Right ventricle myocardium superior (tissue), 1 donor: Measurements from ENCODE around the gene RBMX. TPM values are rescaled to one million over a fixed set of nuclear protein-coding genes. Genes with fewer than 3 reads are reported as not detected.

Experiments
- ATAC-seq: fragments of 200-7000 bp; cut with Tn5 transposase; one replicate; pipeline ENCODE4 v1.9.1; 2020; ENCODE audit warnings: mild to moderate bottlenecking; ENCODE audit not compliant: poor library complexity
- DNase-seq: peaks from one replicate; pipeline ENCODE4 v3.0.0-alpha.2; 2020
- intact Hi-C: fragments of 100-400 bp; cut with DNase I; formaldehyde crosslinking; loops from one replicate; pipeline ENCODE4 v1.11.2; 2022
- total RNA-seq: library from RNA; stranded (reverse); fragmentation: NEBNext Ultra II Directional; extraction: Animal tissue kit (Norgen Biotek cat#: 25700); gene quantifications from one replicate; pipeline ENCODE4 v1.2.1, GENCODE V29; 2021
- donor health status: DM: no; HTN: yes; CAD: no; lungs with severe emphysema.

RBMX gene
- total RNA-seq, 1 donor from 2014 or later = 78.3 TPM

GRCh38 chrX:136856551-136856950 is 24.0 kb downstream of the RBMX start:
- DNase-seq (no peak), ATAC-seq (no peak)
- intact Hi-C loops = no loop called here

GRCh38 chrX:136856050-136856449 is 24.5 kb downstream of the RBMX start:
- no peak for ATAC-seq
- intact Hi-C loops = no loop called here
- DNase-seq = no peak

GRCh38 chrX:136851526-136851925 is 29.0 kb downstream of the RBMX start:
- DNase-seq (no peak), ATAC-seq (no peak)
- intact Hi-C loops = no loop called here

DNA sequence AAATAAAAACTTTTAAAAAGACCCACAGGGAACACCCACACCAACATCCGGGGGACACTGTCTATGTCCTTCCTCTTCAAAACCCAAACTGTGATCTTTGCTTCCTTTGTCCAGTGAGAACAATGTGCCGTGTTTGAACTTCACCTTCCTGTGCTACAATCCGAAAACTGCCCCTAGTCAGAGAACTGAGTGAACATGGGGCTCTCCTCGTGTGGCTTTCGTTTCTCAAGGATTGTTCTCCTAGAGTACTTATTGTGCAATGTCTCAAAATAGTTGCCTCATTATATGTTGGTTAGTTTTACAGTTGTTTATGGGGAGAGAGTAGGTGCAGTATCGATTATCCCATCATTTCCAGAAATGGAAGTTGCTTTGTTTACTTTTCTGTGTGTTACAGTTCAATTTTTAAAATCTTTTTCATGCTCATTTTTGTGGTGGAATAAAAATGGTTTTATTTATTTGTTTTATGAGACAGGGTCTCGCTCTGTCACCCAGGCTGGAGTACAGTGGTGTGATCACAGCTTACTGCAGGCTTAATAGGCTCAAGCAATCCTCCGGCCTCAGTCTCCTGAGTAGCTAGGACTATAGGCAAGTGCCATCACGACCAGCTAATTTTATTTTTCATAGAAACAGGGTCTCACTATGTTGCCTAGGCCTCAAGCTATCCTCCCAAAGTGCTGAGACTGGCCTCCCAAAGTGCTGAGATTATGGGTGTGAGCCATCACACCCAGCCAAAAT is 29.9 kb downstream of the RBMX start:
- DNase-seq = no peak
- ATAC-seq = peak; percentile 50
- intact Hi-C loops = no loop called here

DNA sequence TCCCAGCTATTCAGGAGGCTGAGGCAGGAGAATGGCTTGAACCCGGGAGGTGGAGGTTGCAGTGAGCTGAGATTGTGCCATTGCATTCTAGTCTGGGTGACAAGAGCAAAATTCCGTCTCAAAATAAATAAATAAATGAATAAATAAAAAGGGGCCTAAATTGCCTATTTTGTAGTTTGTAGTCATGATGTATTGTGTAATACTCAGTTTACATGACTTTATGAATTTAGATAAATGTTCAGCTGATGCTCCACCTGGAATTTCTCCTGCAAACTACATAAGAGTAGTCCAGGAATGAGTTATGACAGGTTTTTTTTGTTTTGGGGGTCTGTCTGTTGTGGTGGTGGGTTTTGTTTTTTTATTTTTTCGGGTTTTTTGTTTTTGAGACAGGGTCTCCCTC is 31.1 kb downstream of the RBMX start:
- DNase-seq = no peak
- intact Hi-C loops = no loop called here
- ATAC-seq = no peak

- DNase-seq = no peak
- ATAC-seq = no peak
- intact Hi-C loops = no loop called here
Observed at GRCh38 chrX:136847874-136848273, 32.7 kb downstream of the RBMX start.

DNA sequence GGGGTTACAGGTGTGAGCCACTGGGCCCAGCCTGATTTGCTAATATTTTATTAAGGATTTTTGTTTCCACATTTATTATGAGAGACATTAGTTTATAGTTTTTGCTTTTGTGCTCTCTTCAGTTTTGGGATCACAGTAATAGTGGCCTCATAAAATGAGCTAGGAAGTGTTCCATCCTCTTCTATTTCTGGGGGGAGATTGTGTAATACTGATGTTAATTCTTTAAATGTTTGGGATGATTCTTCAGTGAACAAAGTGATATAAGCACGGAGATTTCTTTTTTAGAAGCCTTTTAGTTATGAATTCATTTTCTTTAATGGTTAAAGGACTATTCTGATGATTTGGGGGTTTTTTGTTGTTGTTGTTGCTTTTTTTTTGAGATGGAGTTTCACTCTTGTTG is 41.3 kb downstream of the RBMX start:
- intact Hi-C loops = no loop called here
- DNase-seq (no peak), ATAC-seq (no peak)

- intact Hi-C loops = no loop called here
- ATAC-seq (no peak), DNase-seq (no peak)
Observed at GRCh38 chrX:136835761-136836160, 44.8 kb downstream of the RBMX start.

- DNase-seq = no peak
- ATAC-seq = no peak
- intact Hi-C loops = no loop called here
Observed at GRCh38 chrX:136829413-136829812, 51.1 kb downstream of the RBMX start.

DNA sequence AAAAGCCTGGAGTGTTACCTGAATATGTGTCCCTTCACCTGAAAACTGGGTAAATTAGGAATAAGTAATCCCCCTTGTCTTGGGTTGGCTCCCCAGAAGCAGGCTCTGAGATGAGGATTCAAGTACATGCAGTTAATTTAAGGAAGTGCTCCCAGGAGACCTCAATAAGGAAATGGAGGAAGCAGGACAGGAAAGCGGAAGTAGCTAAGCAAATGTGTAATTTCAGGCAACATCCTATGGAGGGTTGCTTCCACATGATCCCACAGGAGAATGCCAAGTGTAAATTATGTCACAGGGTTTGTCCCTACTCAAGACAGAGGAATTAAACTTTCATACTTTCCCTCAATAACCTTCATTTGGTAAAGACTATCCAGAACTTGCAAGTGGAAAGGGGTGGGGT is 51.7 kb downstream of the RBMX start:
- ATAC-seq (no peak), DNase-seq (no peak)
- intact Hi-C loops = no loop called here

DNA sequence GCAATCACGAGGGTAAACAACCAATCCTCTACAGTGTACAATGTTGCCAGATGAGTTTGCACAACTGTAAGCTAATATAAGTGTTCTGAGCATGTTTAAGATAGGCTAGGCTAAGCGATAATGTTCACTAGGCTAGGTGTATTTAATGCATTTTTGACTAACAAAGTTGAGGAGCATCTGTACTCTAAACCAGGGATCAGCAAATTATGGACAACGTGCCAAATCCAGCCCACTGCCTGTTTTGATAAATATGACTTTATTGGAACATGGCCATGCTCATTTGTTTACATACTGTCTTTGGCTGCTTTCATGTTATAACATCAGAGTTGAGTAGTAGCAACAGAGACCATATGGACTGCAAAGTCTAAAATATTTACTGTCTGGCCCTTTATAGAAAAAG is 53.5 kb downstream of the RBMX start:
- no peak for ATAC-seq
- no peak for DNase-seq
- intact Hi-C loops = no loop called here

DNA sequence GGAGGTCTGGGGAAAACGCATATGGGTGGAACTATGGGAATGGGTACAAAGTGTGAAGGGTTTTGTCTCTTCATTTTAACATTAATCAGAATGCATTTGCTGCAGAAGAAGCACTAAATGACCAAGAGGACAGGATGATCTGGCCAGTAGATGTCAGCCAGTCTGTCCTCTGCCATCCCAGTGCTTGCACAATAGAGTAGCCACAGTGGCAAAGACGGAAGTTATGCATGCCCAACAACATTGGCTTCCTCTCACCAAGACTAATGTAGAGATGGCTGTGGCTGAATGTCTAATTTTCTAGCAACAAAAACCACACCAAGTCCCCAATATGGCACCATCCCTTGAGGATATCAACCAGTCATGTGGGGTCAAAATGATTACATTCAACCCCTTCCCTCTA is 54.8 kb downstream of the RBMX start:
- intact Hi-C loops = no loop called here
- DNase-seq (no peak), ATAC-seq (no peak)

Other genes starting within 250 kb of the RBMX start
- gene CD40LG, start 232.6 kb downstream of the RBMX start, total RNA-seq = not detected
- 36.8 TPM for gene ARHGEF6, start 99.8 kb downstream of the RBMX start, total RNA-seq
- gene GPR101, start 153.3 kb upstream of the RBMX start, total RNA-seq = not detected